ENCODE data around the gene CBX1.

- TF ChIP-seq POLR2A (IDR thresholded peaks at IDR 0.05) (peak in 1 of 2 donors; percentile 29), CTCF (IDR thresholded peaks at IDR 0.05) (no peak)
Measured at GRCh38 chr17:48054238-48055185, 46.8 kb downstream of the CBX1 start.
